ENCODE measurements around the gene BMF. TPM values are rescaled to one million over a fixed set of nuclear protein-coding genes. Genes with fewer than 3 reads are reported as not detected.

The BMF gene
- total RNA-seq, 1 donor, result 8.0 TPM

- no peak overlapping the region for H3K4me2 ChIP-seq (ENCODE audit: insufficient read depth, low read length)
- peak; percentile 69 for DNase-seq (ENCODE audit: insufficient read length, low spot score, missing footprints)
Observed at GRCh38 chr15:40106203-40107161, 2.2 kb downstream of the BMF start.

DNA sequence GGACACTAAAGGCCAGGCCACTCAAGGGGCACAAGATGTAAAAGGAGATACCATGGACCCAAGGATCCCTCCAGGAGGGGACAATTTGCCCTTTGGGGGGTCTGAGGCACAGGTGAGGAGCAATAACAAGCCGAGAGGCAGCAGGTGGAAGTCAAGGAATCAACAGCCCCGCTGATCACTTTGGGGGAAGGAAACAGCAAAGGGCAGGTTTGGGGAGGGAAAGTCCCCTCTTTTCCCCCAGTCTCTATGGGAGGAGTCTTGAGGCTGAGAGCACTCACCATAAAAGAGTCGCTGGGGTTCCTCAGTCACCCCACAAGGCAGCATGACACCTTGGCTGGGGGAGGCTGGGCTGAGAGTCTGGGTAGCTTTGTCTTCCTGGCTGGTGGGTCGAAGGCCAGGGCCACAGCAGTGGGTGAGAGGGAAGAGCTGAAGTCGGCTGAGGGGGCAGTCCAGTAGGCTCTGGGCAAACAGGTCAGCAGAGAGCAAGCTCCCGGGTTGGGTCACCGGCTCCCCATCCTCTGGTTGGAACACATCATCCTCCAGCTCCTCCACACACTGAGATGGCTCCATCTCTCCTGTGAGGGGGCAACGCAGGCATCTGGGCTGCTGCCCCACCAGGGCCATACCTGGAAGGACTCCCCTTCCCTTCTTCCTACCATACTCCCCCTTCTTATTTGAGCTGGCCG lies 3.0 kb downstream of the BMF start:
- peaks cover 3% of the 10 kb centered on the region for H4K20me1 ChIP-seq (ENCODE audit: insufficient read depth, low read length)
- no peak overlapping the region for H3K27ac ChIP-seq (ENCODE audit: low read depth, low read length)
- peak; percentile 51 for DNase-seq (ENCODE audit: insufficient read length, low spot score, missing footprints)
- no peak for TF ChIP-seq CTCF (IDR thresholded peaks at IDR 0.05; ENCODE audit: extremely low read depth, low read depth, low read length)
- H3K9me3 ChIP-seq (ENCODE audit: low read depth, low read length), result no peaks in the 10 kb centered on the region
- no peaks in the 10 kb centered on the region for H3K27me3 ChIP-seq (ENCODE audit: insufficient read depth, low read length)
- H3K36me3 ChIP-seq (ENCODE audit: insufficient read depth, low read length), result no peaks in the 10 kb centered on the region
- no peak overlapping the region for H3K4me2 ChIP-seq (ENCODE audit: insufficient read depth, low read length)
- no peak overlapping the region for H2AFZ ChIP-seq (ENCODE audit: low read length)
- no peak overlapping the region for H3K4me3 ChIP-seq (ENCODE audit: insufficient read depth, low read length)
- no peaks in the 10 kb centered on the region for H3K79me2 ChIP-seq (ENCODE audit: insufficient read depth, low read length)
- H3K4me1 ChIP-seq (ENCODE audit: insufficient read depth, low read length), result peaks cover 35% of the 10 kb centered on the region

More at GRCh38 chr15:40106203-40107161, 2.2 kb downstream of the BMF start:
- TF ChIP-seq CTCF (IDR thresholded peaks at IDR 0.05; ENCODE audit: extremely low read depth, low read depth, low read length), result no peak
- Histone ChIP-seq H3K36me3 (ENCODE audit: insufficient read depth, low read length) (no peaks in the 10 kb centered on the region), H3K79me2 (ENCODE audit: insufficient read depth, low read length) (no peaks in the 10 kb centered on the region), H3K4me3 (ENCODE audit: insufficient read depth, low read length) (no peak overlapping the region), H3K27ac (ENCODE audit: low read depth, low read length) (no peak overlapping the region), H3K4me1 (ENCODE audit: insufficient read depth, low read length) (peaks cover 35% of the 10 kb centered on the region), H3K9me3 (ENCODE audit: low read depth, low read length) (no peaks in the 10 kb centered on the region), H4K20me1 (ENCODE audit: insufficient read depth, low read length) (peaks cover 3% of the 10 kb centered on the region), H2AFZ (ENCODE audit: low read length) (no peak overlapping the region), H3K27me3 (ENCODE audit: insufficient read depth, low read length) (peaks cover 5% of the 10 kb centered on the region)

DNA sequence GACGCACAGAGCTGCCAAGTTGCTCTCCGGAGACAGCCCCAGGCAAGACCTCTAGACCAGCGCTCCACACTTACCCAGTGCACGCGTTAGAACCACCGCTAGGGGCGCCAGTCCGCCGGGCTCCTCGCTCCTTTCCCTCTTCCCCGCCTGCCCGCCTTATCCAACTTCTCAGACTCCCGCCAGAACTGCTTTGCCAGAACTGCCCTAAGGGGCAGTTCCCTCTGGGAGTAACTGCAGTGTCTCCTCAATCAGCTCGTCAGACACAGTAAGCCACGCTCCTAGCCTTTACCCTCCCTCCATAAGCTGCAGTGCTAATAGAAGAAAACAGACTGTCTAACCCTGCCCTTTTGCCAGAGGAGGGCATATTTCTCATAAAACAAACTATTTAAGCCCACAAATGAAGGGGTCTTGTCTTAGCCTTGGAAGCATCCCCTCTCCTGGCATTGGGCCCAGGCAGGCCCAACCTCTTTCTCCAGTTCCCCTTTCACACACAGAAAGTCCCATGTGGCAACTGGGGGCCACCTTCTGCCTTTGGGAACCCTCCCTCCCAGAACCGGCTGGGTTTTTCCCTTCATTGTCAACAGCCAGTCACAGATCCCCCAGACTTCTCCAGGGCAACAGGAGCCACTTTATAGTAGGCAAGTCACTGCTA lies 3.7 kb downstream of the BMF start:
- H3K9me3 ChIP-seq (ENCODE audit: low read depth, low read length), result no peaks in the 10 kb centered on the region
- H3K4me3 ChIP-seq (ENCODE audit: insufficient read depth, low read length), result no peak overlapping the region
- peaks cover 3% of the 10 kb centered on the region for H4K20me1 ChIP-seq (ENCODE audit: insufficient read depth, low read length)
- H2AFZ ChIP-seq (ENCODE audit: low read length), result peak overlapping the region; percentile 30
- peak overlapping the region; percentile 45 for H3K4me2 ChIP-seq (ENCODE audit: insufficient read depth, low read length)
- no peaks in the 10 kb centered on the region for H3K36me3 ChIP-seq (ENCODE audit: insufficient read depth, low read length)
- H3K27me3 ChIP-seq (ENCODE audit: insufficient read depth, low read length), result no peaks in the 10 kb centered on the region
- peak; percentile 99 for DNase-seq (ENCODE audit: insufficient read length, low spot score, missing footprints)
- peak; percentile 99 for TF ChIP-seq CTCF (IDR thresholded peaks at IDR 0.05; ENCODE audit: extremely low read depth, low read depth, low read length)
- peaks cover 39% of the 10 kb centered on the region for H3K4me1 ChIP-seq (ENCODE audit: insufficient read depth, low read length)
- no peak overlapping the region for H3K27ac ChIP-seq (ENCODE audit: low read depth, low read length)
- H3K79me2 ChIP-seq (ENCODE audit: insufficient read depth, low read length), result no peaks in the 10 kb centered on the region
